Kidney (tissue), 14 donors: ENCODE measurements around the gene JUNB. TPM values are rescaled to one million over a fixed set of nuclear protein-coding genes. Genes with fewer than 3 reads are reported as not detected.

Experiments
- DNase-seq, 5 donors: peaks; one replicate each; pipeline ENCODE4 v3.0.0-alpha.2; 2013 to 2020
- FAIRE-seq: peaks from 2 replicates; lab custom pipeline; 2012; peaks lifted over from hg19 to GRCh38; lab: Jason Lieb, UNC
- H3K27ac ChIP-seq, 2 donors: one replicate each; pipeline ENCODE4 v1.7.0; 2013; ENCODE audit warnings: low read depth in 2 of 2, low read length in 2 of 2, inconsistent platforms in 1 of 2
- H3K27me3 ChIP-seq: one replicate; pipeline ENCODE4 v1.7.1; 2013; ENCODE audit warnings: low read length, inconsistent platforms; ENCODE audit not compliant: control insufficient read depth, insufficient read depth
- H3K36me3 ChIP-seq, 3 donors: one replicate each; pipeline versions ENCODE4 v1.7.0 to v1.7.1; 2013; ENCODE audit warnings: low read length in 3 of 3, control low read depth in 1 of 3, inconsistent platforms in 1 of 3; ENCODE audit not compliant: insufficient read depth in 3 of 3, control insufficient read depth in 2 of 3
- H3K4me1 ChIP-seq, 3 donors: one replicate each; pipeline versions ENCODE4 v1.7.0 to v1.7.1; 2013; ENCODE audit warnings: low read length in 3 of 3, inconsistent platforms in 1 of 3, low read depth in 1 of 3; ENCODE audit not compliant: control insufficient read depth in 2 of 3, insufficient read depth in 2 of 3
- H3K4me3 ChIP-seq, 3 donors: one replicate each; pipeline versions ENCODE4 v1.7.0 to v1.8.1; 2013; ENCODE audit warnings: low read length in 3 of 3, control low read depth in 1 of 3, inconsistent platforms in 1 of 3
- H3K9ac ChIP-seq, 3 donors: one replicate each; pipeline versions ENCODE4 v1.7.0 to v1.7.1; 2013; ENCODE audit warnings: low read length in 3 of 3, control low read depth in 1 of 3, inconsistent platforms in 1 of 3
- H3K9me3 ChIP-seq, 3 donors: one replicate each; pipeline versions ENCODE4 v1.7.0 to v1.7.1; 2013; ENCODE audit warnings: low read length in 3 of 3, control low read depth in 1 of 3, inconsistent platforms in 1 of 3; ENCODE audit not compliant: control insufficient read depth in 2 of 3, insufficient read depth in 1 of 3
- CTCF ChIP-seq: IDR thresholded peaks from 3 replicates; pipeline ENCODE4 v1.5.1; 2012; ENCODE audit warnings: mild to moderate bottlenecking, moderate library complexity, borderline replicate concordance; ENCODE audit not compliant: insufficient read depth; ENCODE audit errors: extremely low read depth
- intact Hi-C: fragments of 100-400 bp; cut with DNase I; formaldehyde crosslinking; loops from one replicate; pipeline ENCODE4 v1.11.1; 2022
- polyA plus RNA-seq: library from polyadenylated mRNA; stranded (reverse); fragments of 350-450 nt; fragmentation: Illumina TruSeq; extraction: RNeasy Lipid Tissue Mini Kit (QIAGEN cat#74804); gene quantifications from one replicate; pipeline ENCODE4 v1.2.3, GENCODE V29; 2014; ENCODE audit warnings: low read depth, low replicate concordance; ENCODE audit not compliant: insufficient read depth
- total RNA-seq: library from RNA; stranded (reverse); fragmentation: NEBNext Ultra II Directional; extraction: Animal tissue kit (Norgen Biotek cat#: 25700); gene quantifications from one replicate; pipeline ENCODE4 v1.2.1, GENCODE V29; 2021
- donor health status: control.
- donor health status: control.
- donor health status: control.
- donor health status: control.
- donor health status: control.
- donor health status: DM: yes; HTN: yes; CAD: no.
- donor health status: Normal renal cell carcinoma (clear cell type).

Gene JUNB
- total and polyA plus RNA-seq, 2 donors from 2014 or later = 128 to 142 TPM

GRCh38 chr19:12792853-12793289 is 1.6 kb downstream of the JUNB start:
- intact Hi-C loops = loop anchor here (10.0 kb wide), 1 partner anchor 118 kb away; no protein-coding TSS in a partner anchor
- H3K27me3 ChIP-seq = no peaks in the 10 kb centered on the region
- peak overlapping the region; percentile 60 to 100 (median 100) for H3K9ac ChIP-seq
- no peak for TF ChIP-seq CTCF
- peaks cover 3 to 27% (median 19%) of the 10 kb centered on the region in 3 donors for H3K4me1 ChIP-seq
- peak overlapping the region; percentile 100 for H3K27ac ChIP-seq
- FAIRE-seq (no peak), DNase-seq (peak in 1 of 5 donors; percentile 72)
- no peaks in the 10 kb centered on the region for H3K9me3 ChIP-seq
- H3K36me3 ChIP-seq = peaks cover 0 to 5% (median 0%) of the 10 kb centered on the region in 3 donors
- peak overlapping the region; percentile 77 to 97 (median 96) for H3K4me3 ChIP-seq

GRCh38 chr19:12793290-12794195 is 2.3 kb downstream of the JUNB start:
- FAIRE-seq = no peak

GRCh38 chr19:12794196-12794941 is 3.1 kb downstream of the JUNB start:
- Histone ChIP-seq H3K4me3 (peak overlapping the region in 2 of 3 donors; percentile 56 to 97), H3K36me3 (peaks cover 0 to 5% (median 2%) of the 10 kb centered on the region in 3 donors), H3K9ac (peak overlapping the region in 1 of 3 donors; percentile 28), H3K9me3 (no peaks in the 10 kb centered on the region), H3K27me3 (no peaks in the 10 kb centered on the region), H3K4me1 (peaks cover 0 to 14% (median 4%) of the 10 kb centered on the region in 3 donors), H3K27ac (peak overlapping the region; percentile 100)
- DNase-seq (peak in 1 of 5 donors; percentile 25), FAIRE-seq (no peak)
- no peak for TF ChIP-seq CTCF
- intact Hi-C loops = loop anchor here (10.0 kb wide), 1 partner anchor 120 kb away; no protein-coding TSS in a partner anchor

More at GRCh38 chr19:12793290-12794195, 2.3 kb downstream of the JUNB start:
- Histone ChIP-seq H3K4me1 (peaks cover 0 to 20% (median 12%) of the 10 kb centered on the region in 3 donors), H3K36me3 (peaks cover 0 to 5% (median 0%) of the 10 kb centered on the region in 3 donors), H3K27ac (peak overlapping the region; percentile 100), H3K9me3 (no peaks in the 10 kb centered on the region), H3K27me3 (no peaks in the 10 kb centered on the region), H3K4me3 (peak overlapping the region; percentile 77 to 97 (median 96)), H3K9ac (peak overlapping the region; percentile 60 to 100 (median 100))
- intact Hi-C loops = loop anchor here (10.0 kb wide), 1 partner anchor 119 kb away; no protein-coding TSS in a partner anchor
- TF ChIP-seq CTCF = no peak
- DNase-seq = peak; percentile 94 to 99 (median 97)
